H1 (cell line): ENCODE results near the gene EDEM2. TPM values are rescaled to one million over a fixed set of nuclear protein-coding genes. Genes with fewer than 3 reads are reported as not detected.

ENCODE experiments used
- BCL11A ChIP-seq, 2 experiments: IDR thresholded peaks; one replicate each; pipeline ENCODE4 v1.6.1; 2011; ENCODE audit warnings: low read depth in 2 of 2, low read length in 2 of 2, mild to moderate bottlenecking in 2 of 2
- CBX5 ChIP-seq: fragments of 300-800, 300-1000 bp; sonication (generic); IDR thresholded peaks from 2 replicates; pipeline ENCODE4 v1.7.1; 2016; ENCODE audit warnings: antibody characterized with exemption, low read length, low read depth
- CTBP2 ChIP-seq: IDR thresholded peaks from 2 replicates; pipeline ENCODE4 v1.7.0; 2011; ENCODE audit warnings: borderline replicate concordance, mild to moderate bottlenecking, moderate library complexity, mixed read lengths, low read length; ENCODE audit not compliant: insufficient read depth, insufficient read length
- EZH2 ChIP-seq: fragments of 200-600 bp; sonication (generic); IDR thresholded peaks from 2 replicates; pipeline ENCODE4 v1.7.1; 2012; ENCODE audit warnings: low read depth, mild to moderate bottlenecking, moderate library complexity, low read length, inconsistent platforms; ENCODE audit not compliant: severe bottlenecking
- GTF2F1 ChIP-seq: IDR thresholded peaks from 2 replicates; pipeline ENCODE4 v1.6.1; 2012; ENCODE audit warnings: low read depth, low read length, improper control_type of control experiment, borderline replicate concordance
- RFX5 ChIP-seq: IDR thresholded peaks from 2 replicates; pipeline ENCODE4 v1.6.1; 2011; ENCODE audit warnings: low read depth, low read length, improper control_type of control experiment, borderline replicate concordance
- SP2 ChIP-seq: IDR thresholded peaks from 2 replicates; pipeline ENCODE4 v1.6.1; 2012; ENCODE audit warnings: mild to moderate bottlenecking, low read length, inconsistent platforms
- TAF1 ChIP-seq: IDR thresholded peaks from 2 replicates; pipeline ENCODE4 v1.6.1; 2011; ENCODE audit warnings: mild to moderate bottlenecking, low read depth, low read length
- polyA plus RNA-seq, 7 experiments: library from polyadenylated mRNA; depleted of rRNA in 3 of 7; stranded (reverse) in 5 of 7; unstranded in 2 of 7; fragments of >200 nt in 5 of 7; fragments of 200-250 nt in 2 of 7; gene quantifications; 1 replicate in 5 of 7; 2 replicates in 1 of 7; 4 replicates in 1 of 7; pipeline versions ENCODE4 v1.2.1 to v1.2.3, GENCODE V29; 2011 to 2013; ENCODE audit warnings: missing spikeins in 2 of 7, mixed read lengths in 2 of 7
- total RNA-seq: library from RNA; stranded (reverse); fragmentation: NEBNext Ultra II Directional; extraction: Animal tissue kit (Norgen Biotek cat#: 25700); gene quantifications from 2 replicates; pipeline ENCODE4 v1.2.1, GENCODE V29; 2021
- TF ChIP-seq, protein P1 (sequence below): fragments of 300-600 bp; sonication (generic); IDR thresholded peaks from 2 replicates; pipeline ENCODE4 v1.7.1; 2012; ENCODE audit warnings: low read length, moderate library complexity, mild to moderate bottlenecking, inconsistent platforms; ENCODE audit not compliant: insufficient replicate concordance
- TF ChIP-seq, protein P2 (sequence below): IDR thresholded peaks from 2 replicates; pipeline ENCODE4 v1.6.1; 2011; ENCODE audit warnings: low read depth, mild to moderate bottlenecking, low read length; ENCODE audit not compliant: insufficient read depth

EDEM2 gene
- total and polyA plus RNA-seq, 2 of the 8 experiments (the other 6 are each of a cell fraction or from before 2014, with no cell fraction given): 15.2 to 19.6 TPM

DNA sequence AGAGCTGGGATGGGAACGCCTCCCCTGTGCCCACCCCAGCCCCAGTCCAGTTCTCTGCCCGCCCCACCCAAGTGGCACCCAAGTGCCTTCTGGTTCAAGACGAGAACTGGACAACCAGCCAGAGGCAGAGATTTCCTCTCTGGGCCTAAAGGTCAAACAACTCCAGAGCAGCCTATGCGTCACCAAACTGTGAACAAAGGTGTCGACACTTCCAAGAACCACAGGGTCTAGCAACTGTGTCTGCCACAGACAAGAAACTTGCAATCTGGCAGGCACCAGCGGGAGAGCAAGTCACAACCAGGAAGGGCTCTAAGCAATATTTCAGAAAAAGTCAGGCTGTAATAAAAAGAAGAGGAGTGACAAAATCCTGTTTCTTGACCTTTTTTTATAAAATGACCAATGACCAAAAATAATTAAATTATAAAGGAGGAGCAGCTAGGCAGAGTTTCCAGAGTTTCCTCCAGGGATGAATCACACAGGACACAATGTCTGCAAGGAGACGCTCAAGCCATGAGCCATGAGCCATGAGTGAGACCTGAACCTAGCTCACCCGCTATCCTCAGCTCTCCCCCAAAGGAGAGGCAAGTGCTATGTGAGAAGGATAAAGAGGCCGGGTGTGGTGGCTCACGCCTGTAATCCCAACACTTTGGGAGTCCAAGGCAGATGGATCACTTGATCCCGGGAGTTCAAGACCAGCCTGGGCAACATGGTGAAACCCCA, 11.1 kb downstream of the EDEM2 start (continued):
- TF ChIP-seq, protein P1, sequence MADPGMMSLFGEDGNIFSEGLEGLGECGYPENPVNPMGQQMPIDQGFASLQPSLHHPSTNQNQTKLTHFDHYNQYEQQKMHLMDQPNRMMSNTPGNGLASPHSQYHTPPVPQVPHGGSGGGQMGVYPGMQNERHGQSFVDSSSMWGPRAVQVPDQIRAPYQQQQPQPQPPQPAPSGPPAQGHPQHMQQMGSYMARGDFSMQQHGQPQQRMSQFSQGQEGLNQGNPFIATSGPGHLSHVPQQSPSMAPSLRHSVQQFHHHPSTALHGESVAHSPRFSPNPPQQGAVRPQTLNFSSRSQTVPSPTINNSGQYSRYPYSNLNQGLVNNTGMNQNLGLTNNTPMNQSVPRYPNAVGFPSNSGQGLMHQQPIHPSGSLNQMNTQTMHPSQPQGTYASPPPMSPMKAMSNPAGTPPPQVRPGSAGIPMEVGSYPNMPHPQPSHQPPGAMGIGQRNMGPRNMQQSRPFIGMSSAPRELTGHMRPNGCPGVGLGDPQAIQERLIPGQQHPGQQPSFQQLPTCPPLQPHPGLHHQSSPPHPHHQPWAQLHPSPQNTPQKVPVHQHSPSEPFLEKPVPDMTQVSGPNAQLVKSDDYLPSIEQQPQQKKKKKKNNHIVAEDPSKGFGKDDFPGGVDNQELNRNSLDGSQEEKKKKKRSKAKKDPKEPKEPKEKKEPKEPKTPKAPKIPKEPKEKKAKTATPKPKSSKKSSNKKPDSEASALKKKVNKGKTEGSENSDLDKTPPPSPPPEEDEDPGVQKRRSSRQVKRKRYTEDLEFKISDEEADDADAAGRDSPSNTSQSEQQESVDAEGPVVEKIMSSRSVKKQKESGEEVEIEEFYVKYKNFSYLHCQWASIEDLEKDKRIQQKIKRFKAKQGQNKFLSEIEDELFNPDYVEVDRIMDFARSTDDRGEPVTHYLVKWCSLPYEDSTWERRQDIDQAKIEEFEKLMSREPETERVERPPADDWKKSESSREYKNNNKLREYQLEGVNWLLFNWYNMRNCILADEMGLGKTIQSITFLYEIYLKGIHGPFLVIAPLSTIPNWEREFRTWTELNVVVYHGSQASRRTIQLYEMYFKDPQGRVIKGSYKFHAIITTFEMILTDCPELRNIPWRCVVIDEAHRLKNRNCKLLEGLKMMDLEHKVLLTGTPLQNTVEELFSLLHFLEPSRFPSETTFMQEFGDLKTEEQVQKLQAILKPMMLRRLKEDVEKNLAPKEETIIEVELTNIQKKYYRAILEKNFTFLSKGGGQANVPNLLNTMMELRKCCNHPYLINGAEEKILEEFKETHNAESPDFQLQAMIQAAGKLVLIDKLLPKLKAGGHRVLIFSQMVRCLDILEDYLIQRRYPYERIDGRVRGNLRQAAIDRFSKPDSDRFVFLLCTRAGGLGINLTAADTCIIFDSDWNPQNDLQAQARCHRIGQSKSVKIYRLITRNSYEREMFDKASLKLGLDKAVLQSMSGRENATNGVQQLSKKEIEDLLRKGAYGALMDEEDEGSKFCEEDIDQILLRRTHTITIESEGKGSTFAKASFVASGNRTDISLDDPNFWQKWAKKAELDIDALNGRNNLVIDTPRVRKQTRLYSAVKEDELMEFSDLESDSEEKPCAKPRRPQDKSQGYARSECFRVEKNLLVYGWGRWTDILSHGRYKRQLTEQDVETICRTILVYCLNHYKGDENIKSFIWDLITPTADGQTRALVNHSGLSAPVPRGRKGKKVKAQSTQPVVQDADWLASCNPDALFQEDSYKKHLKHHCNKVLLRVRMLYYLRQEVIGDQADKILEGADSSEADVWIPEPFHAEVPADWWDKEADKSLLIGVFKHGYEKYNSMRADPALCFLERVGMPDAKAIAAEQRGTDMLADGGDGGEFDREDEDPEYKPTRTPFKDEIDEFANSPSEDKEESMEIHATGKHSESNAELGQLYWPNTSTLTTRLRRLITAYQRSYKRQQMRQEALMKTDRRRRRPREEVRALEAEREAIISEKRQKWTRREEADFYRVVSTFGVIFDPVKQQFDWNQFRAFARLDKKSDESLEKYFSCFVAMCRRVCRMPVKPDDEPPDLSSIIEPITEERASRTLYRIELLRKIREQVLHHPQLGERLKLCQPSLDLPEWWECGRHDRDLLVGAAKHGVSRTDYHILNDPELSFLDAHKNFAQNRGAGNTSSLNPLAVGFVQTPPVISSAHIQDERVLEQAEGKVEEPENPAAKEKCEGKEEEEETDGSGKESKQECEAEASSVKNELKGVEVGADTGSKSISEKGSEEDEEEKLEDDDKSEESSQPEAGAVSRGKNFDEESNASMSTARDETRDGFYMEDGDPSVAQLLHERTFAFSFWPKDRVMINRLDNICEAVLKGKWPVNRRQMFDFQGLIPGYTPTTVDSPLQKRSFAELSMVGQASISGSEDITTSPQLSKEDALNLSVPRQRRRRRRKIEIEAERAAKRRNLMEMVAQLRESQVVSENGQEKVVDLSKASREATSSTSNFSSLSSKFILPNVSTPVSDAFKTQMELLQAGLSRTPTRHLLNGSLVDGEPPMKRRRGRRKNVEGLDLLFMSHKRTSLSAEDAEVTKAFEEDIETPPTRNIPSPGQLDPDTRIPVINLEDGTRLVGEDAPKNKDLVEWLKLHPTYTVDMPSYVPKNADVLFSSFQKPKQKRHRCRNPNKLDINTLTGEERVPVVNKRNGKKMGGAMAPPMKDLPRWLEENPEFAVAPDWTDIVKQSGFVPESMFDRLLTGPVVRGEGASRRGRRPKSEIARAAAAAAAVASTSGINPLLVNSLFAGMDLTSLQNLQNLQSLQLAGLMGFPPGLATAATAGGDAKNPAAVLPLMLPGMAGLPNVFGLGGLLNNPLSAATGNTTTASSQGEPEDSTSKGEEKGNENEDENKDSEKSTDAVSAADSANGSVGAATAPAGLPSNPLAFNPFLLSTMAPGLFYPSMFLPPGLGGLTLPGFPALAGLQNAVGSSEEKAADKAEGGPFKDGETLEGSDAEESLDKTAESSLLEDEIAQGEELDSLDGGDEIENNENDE: no peak
- TF ChIP-seq BCL11A (IDR thresholded peaks at IDR 0.05; ENCODE audit: low read depth in 2 of 2, low read length in 2 of 2) (no peak), RFX5 (no peak), EZH2 (no peak), CTBP2 (no peak), CBX5 (no peak), TAF1 (no peak), SP2 (no peak), GTF2F1 (no peak)
- TF ChIP-seq, protein P2, sequence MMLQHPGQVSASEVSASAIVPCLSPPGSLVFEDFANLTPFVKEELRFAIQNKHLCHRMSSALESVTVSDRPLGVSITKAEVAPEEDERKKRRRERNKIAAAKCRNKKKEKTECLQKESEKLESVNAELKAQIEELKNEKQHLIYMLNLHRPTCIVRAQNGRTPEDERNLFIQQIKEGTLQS: no peak
